Fibroblast of upper back skin (primary cell): Measurements from ENCODE around the gene CXorf51A.
"Not testable (repeated sequence)": the region's sequence is repeated elsewhere in the genome, so short reads cannot be mapped to it uniquely, and the experiment has no call there.

Source experiments
- DNase-seq: peaks from one replicate; pipeline ENCODE4 v3.0.0-alpha.2; 2013

The CXorf51A gene

DNA sequence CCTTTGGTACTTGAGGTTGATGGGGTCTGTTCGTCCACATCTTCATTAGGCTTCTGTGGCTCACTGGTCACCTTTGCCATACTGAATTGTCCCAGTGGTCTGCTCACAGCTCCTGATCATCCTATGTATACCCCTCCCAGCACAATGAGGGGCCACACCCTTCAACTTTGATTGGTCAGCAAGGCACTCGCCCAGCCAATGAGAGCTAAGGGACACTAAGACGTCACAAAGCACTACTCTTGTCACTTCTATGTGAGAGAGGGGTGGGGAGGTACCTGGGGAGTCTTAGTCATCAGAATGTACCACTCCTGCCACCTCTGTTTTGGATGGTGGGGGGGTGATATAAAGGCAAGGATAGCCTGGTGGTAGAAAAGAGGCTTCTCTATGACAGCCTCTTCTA, at the start of gene CXorf51A:
CXorf51A (minus strand) TSS at position 101 of the 400 bp plus-strand sequence; CDS start at position 80, 21 bp downstream.
- not testable (repeated sequence) for DNase-seq

DNA sequence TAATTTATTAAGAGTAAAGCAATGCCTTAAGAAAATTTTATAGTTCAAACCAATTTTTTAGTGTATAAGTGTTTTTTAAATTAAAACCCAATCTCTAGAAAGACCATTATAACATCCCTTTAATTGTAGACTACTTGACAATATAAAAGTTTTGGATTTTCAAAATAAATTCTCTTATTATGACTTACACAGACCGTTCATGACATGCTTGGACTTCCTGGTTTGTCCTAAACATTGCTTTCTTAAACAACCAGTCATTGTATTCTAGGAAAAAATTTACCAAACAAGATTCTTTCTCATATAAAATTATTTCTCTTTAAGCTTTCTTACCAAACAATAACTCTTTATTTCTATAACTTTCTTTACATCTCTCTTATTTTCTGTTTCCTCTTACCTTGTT, 49.0 kb upstream of the CXorf51A start:
- no peak for DNase-seq

DNA sequence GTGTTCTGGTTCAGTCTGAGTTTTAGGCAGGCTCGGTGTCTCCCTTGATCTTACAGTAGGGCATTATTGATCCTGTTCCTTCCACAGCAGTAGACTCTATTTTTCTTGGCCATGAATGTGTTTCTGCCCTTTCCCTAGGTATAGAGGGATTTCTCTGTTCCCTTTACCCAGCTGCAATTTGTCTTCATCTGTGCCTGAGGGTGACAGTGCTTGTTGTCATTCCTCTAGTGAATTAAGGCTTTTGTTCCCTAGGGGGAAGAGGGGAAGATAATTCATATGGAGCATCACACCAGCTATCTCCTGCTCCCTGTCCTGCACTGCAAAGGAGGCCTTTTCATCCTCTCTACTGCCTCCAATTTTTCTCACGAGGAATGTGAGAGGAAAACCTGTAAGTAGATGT, 39.7 kb upstream of the CXorf51A start:
- DNase-seq, result no peak

DNA sequence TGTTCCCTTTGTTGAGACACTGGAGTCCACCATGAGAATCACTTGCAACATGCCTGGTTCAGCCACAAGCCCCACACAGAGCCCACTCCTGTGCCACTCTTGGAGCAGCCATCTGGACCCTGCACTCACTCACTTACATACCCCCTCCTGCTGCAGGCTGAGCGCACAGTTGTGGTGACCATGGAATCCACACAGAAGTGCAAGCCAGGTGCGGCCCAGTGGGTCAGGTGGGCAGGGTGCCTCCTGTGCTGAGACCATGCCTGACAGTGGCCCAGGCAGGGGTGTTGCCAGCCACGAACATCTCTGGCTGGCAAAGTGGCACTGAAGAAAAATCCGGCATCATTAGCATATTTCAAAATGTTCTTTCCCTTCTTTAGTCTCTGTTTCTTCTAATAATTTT, 17.4 kb upstream of the CXorf51A start:
- no peak for DNase-seq

DNA sequence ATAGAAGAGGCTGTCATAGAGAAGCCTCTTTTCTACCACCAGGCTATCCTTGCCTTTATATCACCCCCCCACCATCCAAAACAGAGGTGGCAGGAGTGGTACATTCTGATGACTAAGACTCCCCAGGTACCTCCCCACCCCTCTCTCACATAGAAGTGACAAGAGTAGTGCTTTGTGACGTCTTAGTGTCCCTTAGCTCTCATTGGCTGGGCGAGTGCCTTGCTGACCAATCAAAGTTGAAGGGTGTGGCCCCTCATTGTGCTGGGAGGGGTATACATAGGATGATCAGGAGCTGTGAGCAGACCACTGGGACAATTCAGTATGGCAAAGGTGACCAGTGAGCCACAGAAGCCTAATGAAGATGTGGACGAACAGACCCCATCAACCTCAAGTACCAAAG, 5.1 kb downstream of the CXorf51A start, which contains the start of gene CXorf51B:
CXorf51B (plus strand) TSS at position 301 of the 400 bp plus-strand sequence; CDS start at position 322, 21 bp downstream.
- not testable (repeated sequence) for DNase-seq
